Memory B cell (primary cell): ENCODE measurements around the gene NTRK3.

Experiments
- ATAC-seq: fragments of 150-1000 bp; cut with Tn5 transposase; 2 replicates; pipeline ENCODE4 v1.10.0; 2021; ENCODE audit warnings: low read depth, mild to moderate bottlenecking, moderate library complexity
- DNase-seq, 2 donors: peaks; one replicate each; pipeline ENCODE4 v3.0.0; 2022; ENCODE audit warnings: low spot score in 2 of 2
- H3K27ac Mint-ChIP-seq: one replicate; pipeline ENCODE4 v1.8.0; 2022; ENCODE audit warnings: mild to moderate bottlenecking, moderate library complexity, mixed read lengths
- H3K27me3 Mint-ChIP-seq: one replicate; pipeline ENCODE4 v1.8.0; 2022; ENCODE audit warnings: mixed read lengths
- H3K36me3 Mint-ChIP-seq: one replicate; pipeline ENCODE4 v1.8.0; 2022; ENCODE audit warnings: mild to moderate bottlenecking, mixed read lengths
- H3K4me1 Mint-ChIP-seq: one replicate; pipeline ENCODE4 v1.8.0; 2022; ENCODE audit warnings: mixed read lengths
- H3K4me3 Mint-ChIP-seq: one replicate; pipeline ENCODE4 v1.8.0; 2022; ENCODE audit warnings: mild to moderate bottlenecking, moderate library complexity, mixed read lengths
- H3K9me3 Mint-ChIP-seq: one replicate; pipeline ENCODE4 v1.8.0; 2022; ENCODE audit warnings: mixed read lengths

NTRK3 gene

DNA sequence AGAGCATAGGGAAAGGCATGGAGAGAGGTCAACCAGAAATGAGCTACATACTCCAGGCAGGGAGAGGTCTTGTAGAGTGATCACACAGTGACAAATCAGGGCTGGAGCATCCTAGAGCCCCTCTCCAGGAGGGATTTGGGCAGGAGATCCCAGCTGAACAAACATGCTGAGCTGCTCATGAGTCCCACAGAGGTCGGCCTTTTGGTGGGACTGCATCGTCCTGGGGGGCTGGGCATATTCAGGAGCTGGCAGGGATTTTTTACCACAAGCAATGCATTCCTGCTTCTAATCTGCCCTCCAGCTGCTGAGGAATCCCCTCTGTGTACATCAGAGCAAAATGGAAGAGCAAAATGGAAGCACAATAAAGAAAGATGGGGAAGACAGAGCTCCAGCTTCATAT is 94.9 kb downstream of the NTRK3 start:
- H3K27ac Mint-ChIP-seq, result no peak overlapping the region
- no peaks in the 10 kb centered on the region for H3K4me1 Mint-ChIP-seq
- no peak overlapping the region for H3K4me3 Mint-ChIP-seq
- ATAC-seq (no peak), DNase-seq (no peak)
- H3K27me3 Mint-ChIP-seq, result peaks cover 14% of the 10 kb centered on the region
- H3K9me3 Mint-ChIP-seq, result peaks cover 1% of the 10 kb centered on the region
- no peaks in the 10 kb centered on the region for H3K36me3 Mint-ChIP-seq

DNA sequence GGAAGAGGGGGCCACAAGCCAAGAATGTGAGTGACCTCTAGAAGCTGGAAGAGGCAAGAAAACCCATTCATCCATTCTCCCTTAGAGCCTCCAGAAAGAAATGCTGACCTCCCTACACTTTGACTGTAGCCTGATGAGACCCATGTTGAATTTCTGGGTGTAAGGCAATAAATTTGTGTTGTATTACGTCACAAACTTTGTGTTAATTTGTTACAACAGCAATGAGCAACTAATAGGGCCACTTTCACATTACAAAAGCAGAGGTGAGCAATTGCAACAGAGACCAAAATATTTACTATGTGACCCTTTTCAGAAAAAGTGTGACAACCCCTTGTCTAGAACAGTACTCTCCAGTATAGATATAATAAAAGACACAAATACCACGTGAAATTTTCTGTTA is 101.2 kb downstream of the NTRK3 start:
- H3K4me3 Mint-ChIP-seq, result no peak overlapping the region
- no peaks in the 10 kb centered on the region for H3K4me1 Mint-ChIP-seq
- H3K27me3 Mint-ChIP-seq, result peaks cover 10% of the 10 kb centered on the region
- H3K9me3 Mint-ChIP-seq, result peaks cover 1% of the 10 kb centered on the region
- no peak overlapping the region for H3K27ac Mint-ChIP-seq
- H3K36me3 Mint-ChIP-seq, result no peaks in the 10 kb centered on the region
- DNase-seq (no peak), ATAC-seq (no peak)

DNA sequence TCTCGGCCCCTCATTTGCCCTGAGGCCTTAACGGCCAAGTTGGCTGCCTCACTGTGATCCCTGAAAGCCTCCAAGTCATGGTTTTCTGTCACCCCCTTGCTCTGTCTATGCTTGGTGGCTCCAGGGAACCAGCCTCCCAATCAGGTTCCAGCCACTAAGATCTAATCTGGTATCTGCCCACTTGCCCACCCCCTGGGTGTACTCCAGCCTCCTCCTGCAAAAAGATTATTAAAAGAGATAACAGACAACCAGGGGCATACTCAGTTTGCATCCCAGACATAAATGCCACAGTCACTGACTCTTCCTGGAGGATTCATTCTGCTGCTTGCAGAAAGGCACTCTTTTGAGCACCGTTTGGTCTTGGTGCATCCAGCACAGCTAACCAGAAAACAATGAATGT is 103.9 kb downstream of the NTRK3 start:
- Mint-ChIP-seq H3K36me3 (no peaks in the 10 kb centered on the region), H3K27me3 (peaks cover 10% of the 10 kb centered on the region), H3K27ac (no peak overlapping the region), H3K9me3 (peaks cover 1% of the 10 kb centered on the region), H3K4me1 (no peaks in the 10 kb centered on the region), H3K4me3 (no peak overlapping the region)
- ATAC-seq (no peak), DNase-seq (no peak)

DNA sequence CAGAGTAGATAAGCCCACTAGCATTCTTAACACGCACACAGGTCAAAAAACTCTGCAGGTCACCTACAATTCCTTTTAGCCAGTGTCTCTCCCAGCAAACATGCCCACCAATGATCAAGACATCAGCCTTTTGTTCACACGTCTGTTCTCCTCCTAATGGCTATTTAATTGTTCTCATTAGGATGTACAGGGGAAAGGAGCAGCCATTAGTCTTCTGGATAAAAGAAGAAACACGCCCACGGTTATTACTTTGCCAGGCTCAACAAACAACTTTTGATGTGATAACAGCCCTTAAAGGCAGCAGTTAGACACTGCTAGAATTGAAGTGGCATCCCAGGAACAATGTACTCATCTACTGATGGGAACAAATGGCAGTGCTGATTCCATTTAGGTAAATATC is 108.8 kb downstream of the NTRK3 start:
- Mint-ChIP-seq H3K36me3 (no peaks in the 10 kb centered on the region), H3K27me3 (peaks cover 4% of the 10 kb centered on the region), H3K27ac (no peak overlapping the region), H3K4me3 (no peak overlapping the region), H3K9me3 (no peaks in the 10 kb centered on the region), H3K4me1 (no peaks in the 10 kb centered on the region)
- DNase-seq (no peak), ATAC-seq (no peak)

DNA sequence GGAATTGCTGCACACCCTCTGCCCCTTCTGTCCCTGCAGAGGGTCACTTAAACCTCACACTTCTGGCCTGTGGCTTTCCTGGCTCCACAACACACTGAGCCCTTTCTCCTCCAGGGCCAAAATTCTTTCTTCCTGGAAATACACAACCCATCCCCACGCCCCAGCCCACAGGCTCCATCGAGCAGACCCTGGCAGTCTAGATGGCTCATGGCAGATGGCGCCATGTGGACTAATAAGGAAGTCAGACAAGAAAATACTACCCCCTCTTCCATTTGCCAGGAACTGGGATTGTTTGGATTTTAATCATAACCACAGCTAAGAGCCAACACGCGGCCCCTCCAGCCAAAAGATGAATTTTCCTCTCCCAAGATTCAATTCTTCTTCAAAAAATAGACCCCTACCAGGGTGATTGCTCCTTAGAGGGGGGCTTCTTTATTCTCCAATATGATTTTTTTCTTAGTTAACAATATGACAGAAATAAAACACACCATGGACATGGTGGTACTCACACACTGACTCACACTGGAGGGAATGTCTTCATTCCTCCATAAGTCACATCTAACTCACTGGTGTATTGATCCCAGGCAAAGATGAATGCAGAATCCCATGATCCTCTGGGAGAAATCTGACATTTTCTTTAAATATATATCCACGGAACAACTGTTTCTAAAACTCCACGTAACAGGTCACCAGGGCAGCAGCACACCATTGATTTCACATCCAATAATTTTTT is 111.5 kb downstream of the NTRK3 start:
- Mint-ChIP-seq H3K4me1 (no peaks in the 10 kb centered on the region), H3K27me3 (peaks cover 7% of the 10 kb centered on the region), H3K36me3 (no peaks in the 10 kb centered on the region), H3K27ac (no peak overlapping the region), H3K9me3 (no peaks in the 10 kb centered on the region), H3K4me3 (no peak overlapping the region)
- DNase-seq (no peak), ATAC-seq (no peak)

DNA sequence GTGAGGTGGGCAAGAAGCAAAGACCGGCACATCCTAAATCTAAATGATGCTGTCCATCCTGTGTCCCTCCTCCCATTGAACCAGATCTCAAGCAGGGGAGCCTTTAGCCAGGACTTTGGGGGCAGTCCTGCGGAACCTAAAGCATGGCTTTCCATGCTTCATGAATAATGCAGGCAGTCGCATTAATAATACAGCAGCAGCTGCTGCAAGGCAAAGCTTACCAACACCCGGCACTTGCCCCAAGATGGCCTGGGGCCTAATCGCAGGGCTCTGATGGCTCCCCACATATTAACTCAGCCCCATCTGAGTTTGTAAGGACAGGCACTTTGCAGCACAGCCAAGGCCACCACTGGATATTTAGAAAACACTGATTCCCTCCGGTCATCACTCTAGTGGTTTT is 114.4 kb downstream of the NTRK3 start:
- Mint-ChIP-seq H3K36me3 (no peaks in the 10 kb centered on the region), H3K4me3 (no peak overlapping the region)
- ATAC-seq, result no peak

DNA sequence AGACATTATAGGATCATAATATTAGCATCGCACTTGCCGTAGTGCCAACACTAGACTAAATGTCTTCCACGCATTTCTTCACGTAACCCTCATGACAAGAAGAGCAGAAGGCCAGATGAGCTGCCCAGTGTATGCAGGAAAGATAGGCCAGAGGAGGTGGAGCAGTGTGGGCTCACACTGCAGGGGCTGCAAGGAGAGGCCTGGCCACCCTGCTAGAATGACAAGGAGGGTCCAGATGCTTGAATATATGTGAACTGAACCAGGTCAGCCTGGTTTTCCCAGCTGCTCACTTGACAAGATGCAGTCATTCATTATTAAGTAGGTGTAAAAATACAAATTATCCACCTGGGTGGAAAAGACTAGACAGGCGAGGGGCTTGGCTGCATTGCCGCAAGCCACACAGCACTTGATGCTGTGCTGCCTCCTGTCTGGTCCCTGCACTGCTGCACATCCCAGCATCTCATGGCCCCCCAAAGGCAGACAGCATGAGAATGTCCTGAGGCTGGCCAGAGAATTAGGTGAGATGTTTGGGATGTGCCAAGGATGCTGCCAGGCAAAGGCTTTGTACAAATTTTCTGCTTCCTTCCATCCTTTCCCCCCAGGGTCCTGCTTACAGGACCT is 115.2 kb downstream of the NTRK3 start:
- Mint-ChIP-seq H3K27me3 (peaks cover 5% of the 10 kb centered on the region), H3K4me3 (no peak overlapping the region), H3K27ac (no peak overlapping the region), H3K36me3 (no peaks in the 10 kb centered on the region), H3K4me1 (no peaks in the 10 kb centered on the region), H3K9me3 (peaks cover 2% of the 10 kb centered on the region)
- ATAC-seq (no peak), DNase-seq (no peak)

More for the DNA sequence above, 114.4 kb downstream of the NTRK3 start:
- Mint-ChIP-seq H3K27me3 (peaks cover 5% of the 10 kb centered on the region), H3K27ac (no peak overlapping the region), H3K4me1 (no peaks in the 10 kb centered on the region), H3K9me3 (peaks cover 2% of the 10 kb centered on the region)
- DNase-seq, result no peak

DNA sequence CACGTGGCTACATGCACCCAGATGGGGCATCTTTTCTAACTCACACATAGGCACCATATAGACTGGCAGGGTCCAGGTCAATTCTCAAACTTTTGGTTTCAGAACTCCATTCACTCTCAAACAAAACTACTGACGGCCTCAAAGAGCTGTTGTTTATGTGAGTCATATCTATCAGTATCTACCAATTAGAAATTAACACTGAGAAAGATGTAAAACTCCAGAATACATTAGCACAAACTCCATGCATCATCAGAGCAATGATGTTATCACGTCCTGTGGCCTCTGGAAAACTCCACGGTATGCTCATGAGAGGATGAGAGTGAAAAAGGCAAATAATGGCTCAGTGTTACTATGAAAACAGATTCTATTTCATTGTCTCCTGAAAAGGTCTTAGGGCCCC is 116.1 kb downstream of the NTRK3 start:
- peaks cover 2% of the 10 kb centered on the region for H3K9me3 Mint-ChIP-seq
- H3K27me3 Mint-ChIP-seq, result peaks cover 9% of the 10 kb centered on the region
- DNase-seq, result no peak
- no peak overlapping the region for H3K4me3 Mint-ChIP-seq
- no peaks in the 10 kb centered on the region for H3K4me1 Mint-ChIP-seq
- no peaks in the 10 kb centered on the region for H3K36me3 Mint-ChIP-seq
- no peak overlapping the region for H3K27ac Mint-ChIP-seq
- ATAC-seq, result no peak

DNA sequence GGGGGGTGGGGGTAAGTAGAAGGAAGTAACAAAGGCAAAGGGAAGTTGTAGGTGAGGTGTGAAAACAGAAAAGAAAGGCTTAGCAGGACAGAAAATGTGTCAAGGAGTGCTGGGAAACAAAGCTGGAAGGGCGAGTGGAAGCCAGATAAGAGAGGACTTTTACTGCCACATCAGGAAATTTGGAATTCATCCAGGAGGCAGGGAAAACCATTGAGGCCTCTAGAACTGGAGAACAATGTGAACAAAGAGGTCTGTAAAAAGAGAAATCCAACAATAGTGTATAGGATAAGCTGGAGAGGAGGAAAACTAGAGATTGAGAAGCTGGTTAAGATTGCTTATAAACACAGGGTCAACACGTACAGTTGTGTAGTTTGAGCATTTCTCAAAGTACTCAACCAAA is 116.6 kb downstream of the NTRK3 start:
- Mint-ChIP-seq H3K9me3 (peaks cover 2% of the 10 kb centered on the region), H3K36me3 (no peaks in the 10 kb centered on the region), H3K27ac (no peak overlapping the region), H3K27me3 (peaks cover 9% of the 10 kb centered on the region), H3K4me1 (no peaks in the 10 kb centered on the region), H3K4me3 (no peak overlapping the region)
- no peak for ATAC-seq
- DNase-seq, result no peak

DNA sequence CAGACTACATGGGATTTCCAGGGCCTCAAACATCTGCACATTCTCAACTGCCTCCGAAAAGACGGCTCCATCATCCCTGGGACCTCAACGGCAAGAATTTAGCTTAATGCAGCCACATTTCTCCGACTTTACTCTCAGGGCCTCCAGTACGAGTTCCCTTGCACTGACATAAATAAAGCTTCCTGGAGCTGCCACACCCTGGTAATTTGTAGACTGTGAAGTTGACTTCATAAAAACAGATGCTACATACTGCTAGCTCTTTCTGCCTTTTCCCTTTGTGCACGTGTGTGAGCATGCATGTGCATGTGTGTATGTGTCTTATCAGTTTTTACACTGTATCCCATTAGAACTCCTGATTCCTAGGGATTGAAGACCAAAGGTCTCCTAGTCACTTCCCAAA is 122.7 kb downstream of the NTRK3 start:
- peaks cover 12% of the 10 kb centered on the region for H3K27me3 Mint-ChIP-seq
- no peaks in the 10 kb centered on the region for H3K4me1 Mint-ChIP-seq
- no peak for DNase-seq
- H3K4me3 Mint-ChIP-seq, result no peak overlapping the region
- H3K9me3 Mint-ChIP-seq, result peaks cover 2% of the 10 kb centered on the region
- H3K27ac Mint-ChIP-seq, result no peak overlapping the region
- no peak for ATAC-seq
- no peaks in the 10 kb centered on the region for H3K36me3 Mint-ChIP-seq

DNA sequence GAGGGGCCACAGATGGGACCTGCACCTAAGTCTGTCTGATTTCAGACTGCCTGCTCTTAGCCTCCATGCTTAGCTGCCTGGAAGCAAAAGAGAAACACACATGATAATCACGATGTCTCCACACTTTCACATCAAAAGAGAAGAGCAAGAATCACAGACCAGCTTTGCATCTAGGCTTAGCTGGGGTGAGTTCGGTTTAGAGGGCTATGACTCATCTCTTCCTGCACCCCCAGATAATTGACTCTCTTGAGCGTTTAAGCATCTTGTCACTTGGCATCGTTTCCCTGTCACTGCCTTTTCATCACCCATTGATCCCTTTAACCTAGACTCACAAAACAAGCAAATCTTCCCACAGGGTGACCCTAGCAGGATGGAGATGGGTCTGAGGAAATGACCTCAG is 124.0 kb downstream of the NTRK3 start:
- no peaks in the 10 kb centered on the region for H3K9me3 Mint-ChIP-seq
- H3K27ac Mint-ChIP-seq, result no peak overlapping the region
- no peak for ATAC-seq
- no peak overlapping the region for H3K4me3 Mint-ChIP-seq
- H3K4me1 Mint-ChIP-seq, result no peaks in the 10 kb centered on the region
- no peaks in the 10 kb centered on the region for H3K36me3 Mint-ChIP-seq
- no peak for DNase-seq
- peaks cover 11% of the 10 kb centered on the region for H3K27me3 Mint-ChIP-seq

DNA sequence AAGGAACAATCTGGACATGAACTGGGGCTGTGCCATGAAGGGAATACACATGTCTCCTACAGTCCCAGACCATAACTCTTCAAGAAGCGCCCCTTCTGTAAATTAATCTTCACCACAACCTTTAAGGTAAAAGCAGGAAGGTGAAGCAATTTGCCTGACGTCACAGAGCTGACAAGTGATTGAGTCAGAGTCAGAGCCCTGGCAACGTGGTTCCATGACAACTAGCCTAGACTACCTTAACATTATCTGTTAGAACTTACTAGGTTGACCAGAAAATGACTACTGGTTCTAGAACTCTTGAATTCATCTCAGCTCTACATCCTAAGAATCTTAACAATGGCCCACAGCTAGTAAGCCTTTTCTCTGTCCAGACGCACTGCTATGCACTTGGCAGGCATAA is 124.6 kb downstream of the NTRK3 start:
- Mint-ChIP-seq H3K4me3 (no peak overlapping the region), H3K9me3 (no peaks in the 10 kb centered on the region), H3K36me3 (no peaks in the 10 kb centered on the region), H3K27ac (no peak overlapping the region), H3K4me1 (no peaks in the 10 kb centered on the region), H3K27me3 (peaks cover 11% of the 10 kb centered on the region)
- no peak for DNase-seq
- no peak for ATAC-seq

DNA sequence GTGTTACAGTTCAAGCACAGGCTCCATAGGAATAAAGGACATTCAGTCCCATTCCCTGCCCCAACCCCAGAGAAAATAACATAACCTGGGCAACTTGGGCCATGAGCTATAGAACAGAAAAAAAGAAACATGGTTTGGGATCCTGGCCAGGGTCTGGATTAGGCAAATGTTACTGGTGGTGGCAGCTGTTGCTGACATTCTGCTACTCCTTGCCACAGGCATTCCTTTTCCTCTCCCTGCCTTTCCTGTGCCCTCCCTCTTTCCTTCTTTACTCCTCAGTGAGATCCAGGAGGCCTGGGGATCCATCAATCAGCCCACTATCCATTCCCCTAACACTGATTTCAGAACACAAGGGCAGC is 129.1 kb downstream of the NTRK3 start:
- no peak for DNase-seq

DNA sequence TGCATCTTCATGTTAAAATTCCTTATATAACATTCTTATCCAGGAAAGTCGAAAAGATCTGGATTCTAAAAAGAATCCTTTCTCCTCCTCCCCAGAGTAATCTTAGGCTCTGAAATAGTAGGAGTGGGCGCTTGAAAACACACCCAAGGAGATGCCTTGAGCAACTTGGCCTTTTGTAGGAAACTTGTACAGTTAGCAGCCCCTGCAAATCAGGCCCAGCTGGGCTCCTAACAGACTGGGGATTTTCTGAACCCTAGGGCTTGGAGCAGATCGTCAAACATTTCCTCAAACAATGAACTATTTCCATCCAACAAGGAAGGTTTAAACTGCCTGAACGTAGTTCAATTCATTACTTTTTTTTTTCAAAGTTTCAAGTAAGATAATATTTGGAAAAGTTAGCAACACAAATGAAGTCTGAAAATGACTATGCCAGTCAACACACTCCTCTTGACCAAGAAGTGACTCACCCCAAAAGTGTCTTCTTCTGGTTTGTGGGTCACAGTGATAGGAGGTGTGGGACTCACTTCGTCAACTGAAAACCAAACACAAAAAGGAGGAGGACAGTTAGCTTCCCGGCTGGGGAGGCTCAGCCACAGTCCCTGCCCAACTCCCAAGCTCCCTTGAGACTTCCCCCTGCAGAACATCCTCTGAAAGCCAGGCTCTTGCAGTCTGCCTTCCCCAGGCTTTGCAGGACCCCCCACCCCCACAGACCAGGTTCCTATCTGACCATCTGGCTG is 129.7 kb downstream of the NTRK3 start:
- Mint-ChIP-seq H3K27me3 (peaks cover 10% of the 10 kb centered on the region), H3K27ac (no peak overlapping the region), H3K9me3 (no peaks in the 10 kb centered on the region), H3K36me3 (no peaks in the 10 kb centered on the region), H3K4me3 (no peak overlapping the region), H3K4me1 (no peaks in the 10 kb centered on the region)
- ATAC-seq (no peak), DNase-seq (no peak)

More for the DNA sequence above, 129.1 kb downstream of the NTRK3 start:
- Mint-ChIP-seq H3K4me3 (no peak overlapping the region), H3K36me3 (no peaks in the 10 kb centered on the region), H3K27me3 (peaks cover 10% of the 10 kb centered on the region), H3K27ac (no peak overlapping the region), H3K9me3 (no peaks in the 10 kb centered on the region), H3K4me1 (no peaks in the 10 kb centered on the region)
- ATAC-seq, result no peak
